HepG2 (cell line): ENCODE measurements around the gene KIAA1614. TPM values are rescaled to one million over a fixed set of nuclear protein-coding genes. Genes with fewer than 3 reads are reported as not detected.

Source experiments
- ATAC-seq: fragments of 200-7000 bp; cut with Tn5 transposase; 3 replicates; pipeline ENCODE4 v1.9.1; 2020; ENCODE audit warnings: mild to moderate bottlenecking, moderate library complexity
- BruUV-seq: library from RNA; stranded (reverse); fragments of 400-500 nt; replicated peaks from 2 replicates; lab custom pipeline; 2021; lab: Mats Ljungman, UMichigan
- CTCF ChIA-PET: fragments of 300-600 bp; formaldehyde crosslinking; extraction: SDS; loops from one replicate; lab custom pipeline; 2021; ENCODE audit warnings: low total read pairs, inconsistent platforms, low intra/inter-chr PET ratio; lab: Yijun Ruan, JAX
- POLR2A ChIA-PET: fragments of 350-600 bp; sonication (Branson Sonifier 250); formaldehyde crosslinking; loops from one replicate; lab custom pipeline; 2020; ENCODE audit warnings: antibody characterized with exemption, inconsistent platforms; lab: Yijun Ruan, JAX
- DNase-seq: peaks from one replicate; pipeline ENCODE4 v3.0.0-alpha.2; 2015; ENCODE audit warnings: low spot score
- FAIRE-seq: peaks from 3 replicates; lab custom pipeline; 2011; peaks lifted over from hg19 to GRCh38; lab: Jason Lieb, UNC
- H2AFZ ChIP-seq: one replicate; pipeline ENCODE4 v1.6.1; 2011; ENCODE audit warnings: low read length, inconsistent platforms
- H3K27ac ChIP-seq: fragments of 300-600 bp; 3 replicates; pipeline ENCODE4 v1.8.0; 2011; ENCODE audit warnings: mixed run types, mild to moderate bottlenecking, mixed read lengths, low read length, inconsistent platforms; ENCODE audit not compliant: insufficient read depth; ENCODE audit errors: extremely low read length
- H3K27me3 ChIP-seq, 2 experiments: fragments of 200-600 bp in 1 of 2; 2 replicates in 1 of 2; 3 replicates in 1 of 2; pipeline versions ENCODE4 v1.6.0 to v1.8.0; 2011; ENCODE audit warnings: low read length in 2 of 2, mild to moderate bottlenecking in 2 of 2, moderate library complexity in 2 of 2, inconsistent platforms in 1 of 2; ENCODE audit not compliant: insufficient read depth in 2 of 2, control insufficient read depth in 1 of 2
- H3K36me3 ChIP-seq, 2 experiments: fragments of 200-600 bp in 1 of 2; replicated peaks in 1 of 2; 2 replicates in 1 of 2; 3 replicates in 1 of 2; pipeline versions ENCODE4 v1.5.1 to v1.8.0; 2011; ENCODE audit warnings: low read length in 2 of 2, inconsistent platforms in 1 of 2; ENCODE audit not compliant: insufficient read depth in 2 of 2, control insufficient read depth in 1 of 2
- H3K4me1 ChIP-seq: 2 replicates; pipeline ENCODE4 v1.5.1; 2012; ENCODE audit warnings: low read length, inconsistent platforms; ENCODE audit not compliant: insufficient read depth
- H3K4me2 ChIP-seq: 2 replicates; pipeline ENCODE4 v1.6.0; 2011; ENCODE audit warnings: low read depth, low read length, inconsistent platforms
- H3K4me3 ChIP-seq, 3 experiments: fragments of 200-600 bp in 1 of 3; sonication (generic), shearing (Covaris generic) in 1 of 3; replicated peaks in 1 of 3; 2 replicates each; pipeline ENCODE4 v1.5.1; 2011 to 2016; ENCODE audit warnings: low read length in 3 of 3, inconsistent platforms in 2 of 3, low read depth in 2 of 3, mild to moderate bottlenecking in 2 of 3, control low read depth in 1 of 3, mixed read lengths in 1 of 3; ENCODE audit not compliant: insufficient read depth in 1 of 3
- H3K79me2 ChIP-seq: one replicate; pipeline ENCODE4 v1.6.1; 2011; ENCODE audit warnings: low read length, inconsistent platforms; ENCODE audit not compliant: insufficient read depth
- H3K9ac ChIP-seq: 2 replicates; pipeline ENCODE4 v1.6.0; 2011; ENCODE audit warnings: mild to moderate bottlenecking, low read depth, low read length, inconsistent platforms; ENCODE audit not compliant: insufficient read depth
- H3K9me3 ChIP-seq: 2 replicates; pipeline ENCODE4 v1.5.1; 2012; ENCODE audit warnings: mild to moderate bottlenecking, low read length
- H4K20me1 ChIP-seq: 2 replicates; pipeline ENCODE4 v1.6.0; 2011; ENCODE audit warnings: inconsistent platforms, mild to moderate bottlenecking, low read length, moderate library complexity; ENCODE audit not compliant: insufficient read depth
- CEBPG ChIP-seq: IDR thresholded peaks from 2 replicates; pipeline ENCODE4 v1.6.1; 2016
- CHD4 ChIP-seq: fragments of 200-600 bp; sonication (generic); IDR thresholded peaks from 2 replicates; pipeline ENCODE4 v1.7.0; 2017; ENCODE audit warnings: mild to moderate bottlenecking, low read length, borderline replicate concordance
- GATA4 ChIP-seq: sonication (generic); IDR thresholded peaks from 2 replicates; pipeline ENCODE4 v1.6.1; 2016; ENCODE audit warnings: antibody characterized with exemption, low read depth, borderline replicate concordance
- GLMP ChIP-seq: sonication (generic); formaldehyde crosslinking; IDR thresholded peaks from 2 replicates; pipeline ENCODE4 v1.9.0; 2021; ENCODE audit warnings: missing genetic modification reagents, mild to moderate bottlenecking, borderline replicate concordance
- HOXA5 ChIP-seq: sonication (generic); formaldehyde crosslinking; IDR thresholded peaks from 2 replicates; pipeline ENCODE4 v1.4.0; 2020; ENCODE audit warnings: missing genetic modification reagents
- KLF6 ChIP-seq: IDR thresholded peaks from 2 replicates; pipeline ENCODE4 v1.8.0; 2016; ENCODE audit warnings: missing biosample characterization, missing genetic modification reagents
- REXO4 ChIP-seq: sonication (generic); formaldehyde crosslinking; IDR thresholded peaks from 2 replicates; pipeline ENCODE4 v1.8.0; 2022; ENCODE audit warnings: missing genetic modification reagents, mild to moderate bottlenecking, borderline replicate concordance
- RNF2 ChIP-seq: fragments of 450-650 bp; conservative IDR thresholded peaks from 2 replicates; pipeline ENCODE4 v1.6.1; 2016; ENCODE audit warnings: low read depth
- SP4 ChIP-seq: sonication (generic); formaldehyde crosslinking; IDR thresholded peaks from 2 replicates; pipeline ENCODE4 v1.8.1; 2023; ENCODE audit warnings: mild to moderate bottlenecking, missing genetic modification reagents
- TMF1 ChIP-seq: sonication (generic); formaldehyde crosslinking; IDR thresholded peaks from 2 replicates; pipeline ENCODE4 v1.8.1; 2022; ENCODE audit warnings: low read depth, missing genetic modification reagents
- ZBTB3 ChIP-seq: sonication (generic); formaldehyde crosslinking; IDR thresholded peaks from 2 replicates; pipeline ENCODE4 v1.4.0; 2020; ENCODE audit warnings: low read depth, mild to moderate bottlenecking, moderate library complexity, missing genetic modification reagents, borderline replicate concordance
- ZFP90 ChIP-seq: sonication (generic); formaldehyde crosslinking; IDR thresholded peaks from 2 replicates; pipeline ENCODE4 v1.8.0; 2022; ENCODE audit warnings: missing genetic modification reagents, mild to moderate bottlenecking, inconsistent platforms, borderline replicate concordance
- ZNF17 ChIP-seq: sonication (generic); formaldehyde crosslinking; IDR thresholded peaks from 2 replicates; pipeline ENCODE4 v1.5.0; 2020; ENCODE audit warnings: mild to moderate bottlenecking, missing genetic modification reagents
- ZNF30 ChIP-seq: sonication (generic); formaldehyde crosslinking; IDR thresholded peaks from 2 replicates; pipeline ENCODE4 v1.5.0; 2020; ENCODE audit warnings: mild to moderate bottlenecking, missing genetic modification reagents
- ZNF549 ChIP-seq: sonication (generic); formaldehyde crosslinking; IDR thresholded peaks from 2 replicates; pipeline ENCODE4 v1.5.0; 2020; ENCODE audit warnings: missing genetic modification reagents
- ZSCAN29 ChIP-seq: sonication (generic); formaldehyde crosslinking; conservative IDR thresholded peaks from 2 replicates; pipeline ENCODE4 v1.4.0; 2020; ENCODE audit warnings: mild to moderate bottlenecking, missing genetic modification reagents
- ZXDC ChIP-seq: sonication (generic); formaldehyde crosslinking; IDR thresholded peaks from 2 replicates; pipeline ENCODE4 v1.5.0; 2020; ENCODE audit warnings: mild to moderate bottlenecking, missing genetic modification reagents
- WGBS: methylation state at CpG from one replicate; pipeline ENCODE4 v1.1.6; 2017; ENCODE audit warnings: low lambda C conversion rate; 5-methylcytosine and 5-hydroxymethylcytosine counted together
- in situ Hi-C: cut with HindIII; loops from 2 replicates; pipeline ENCODE4 v1.10.0; 2017; ENCODE audit warnings: low pct_unique_long_range_greater_than_20kb; ENCODE audit not compliant: extremely low pct_ligation_motif_present
- intact Hi-C: fragments of 100-400 bp; cut with micrococcal nuclease; formaldehyde crosslinking; loops from one replicate; pipeline ENCODE4 v1.10.0; 2022; ENCODE audit not compliant: unreplicated experiment
- polyA plus RNA-seq, 8 experiments: library from polyadenylated mRNA; depleted of rRNA in 3 of 8; stranded (reverse) in 7 of 8; unstranded in 1 of 8; fragments of >200 nt; fragmentation: Illumina TruSeq in 4 of 8; extraction: Trizol in 4 of 8; gene quantifications; 2 replicates each; pipeline versions ENCODE4 v1.2.1 to v1.2.3, GENCODE V29; 2011 to 2016; ENCODE audit warnings: low read depth in 4 of 8, missing spikeins in 1 of 8, mixed read lengths in 1 of 8; ENCODE audit not compliant: insufficient read depth in 1 of 8
- total RNA-seq, 5 experiments: library from RNA; depleted of rRNA; stranded (reverse); fragments of >200 nt; fragmentation: Illumina TruSeq; extraction: Trizol; gene quantifications; 2 replicates each; pipeline ENCODE4 v1.2.3, GENCODE V29; 2016; ENCODE audit warnings: low read depth in 1 of 5
- TF ChIP-seq, protein P1 (sequence below): sonication (generic); formaldehyde crosslinking; IDR thresholded peaks from 2 replicates; pipeline ENCODE4 v1.5.1; 2020; ENCODE audit warnings: missing genetic modification reagents, mild to moderate bottlenecking, borderline replicate concordance

KIAA1614 gene
- total and polyA plus RNA-seq, 2 of the 13 experiments (the other 11 are each of a cell fraction or from before 2014, with no cell fraction given) = 0.15 to 0.77 TPM

- Histone ChIP-seq H3K9me3 (no peaks in the 10 kb centered on the region), H2AFZ (no peak overlapping the region), H3K36me3 (peaks cover 0 to 42% of the 10 kb centered on the region in 2 experiments), H4K20me1 (no peaks in the 10 kb centered on the region), H3K27me3 (no peaks in the 10 kb centered on the region), H3K27ac (no peak overlapping the region), H3K4me2 (no peak overlapping the region), H3K9ac (no peak overlapping the region), H3K4me3 (no peak overlapping the region), H3K4me1 (peaks cover 12% of the 10 kb centered on the region), H3K79me2 (no peaks in the 10 kb centered on the region)
- TF ChIP-seq ZNF17 (CRISPR knock-in tag) (no peak), KLF6 (CRISPR knock-in tag) (no peak), ZBTB3 (CRISPR knock-in tag) (no peak), ZSCAN29 (CRISPR knock-in tag) (no peak), HOXA5 (CRISPR knock-in tag) (no peak), ZNF549 (CRISPR knock-in tag) (no peak), REXO4 (CRISPR knock-in tag) (no peak), GATA4 (no peak), ZXDC (CRISPR knock-in tag) (no peak), TMF1 (CRISPR knock-in tag) (no peak), CEBPG (CRISPR knock-in tag) (no peak), SP4 (no peak), ZNF30 (CRISPR knock-in tag) (no peak), GLMP (CRISPR knock-in tag) (no peak), RNF2 (no peak), ZFP90 (CRISPR knock-in tag) (no peak), CHD4 (no peak)
- TF ChIP-seq, protein P1, sequence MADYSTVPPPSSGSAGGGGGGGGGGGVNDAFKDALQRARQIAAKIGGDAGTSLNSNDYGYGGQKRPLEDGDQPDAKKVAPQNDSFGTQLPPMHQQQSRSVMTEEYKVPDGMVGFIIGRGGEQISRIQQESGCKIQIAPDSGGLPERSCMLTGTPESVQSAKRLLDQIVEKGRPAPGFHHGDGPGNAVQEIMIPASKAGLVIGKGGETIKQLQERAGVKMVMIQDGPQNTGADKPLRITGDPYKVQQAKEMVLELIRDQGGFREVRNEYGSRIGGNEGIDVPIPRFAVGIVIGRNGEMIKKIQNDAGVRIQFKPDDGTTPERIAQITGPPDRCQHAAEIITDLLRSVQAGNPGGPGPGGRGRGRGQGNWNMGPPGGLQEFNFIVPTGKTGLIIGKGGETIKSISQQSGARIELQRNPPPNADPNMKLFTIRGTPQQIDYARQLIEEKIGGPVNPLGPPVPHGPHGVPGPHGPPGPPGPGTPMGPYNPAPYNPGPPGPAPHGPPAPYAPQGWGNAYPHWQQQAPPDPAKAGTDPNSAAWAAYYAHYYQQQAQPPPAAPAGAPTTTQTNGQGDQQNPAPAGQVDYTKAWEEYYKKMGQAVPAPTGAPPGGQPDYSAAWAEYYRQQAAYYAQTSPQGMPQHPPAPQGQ (CRISPR knock-in tag) = no peak
- FAIRE-seq (no peak), ATAC-seq (no peak), DNase-seq (no peak)
- 93% methylated on average over 13 of the region's 15 CpGs for WGBS
- in situ Hi-C loops = no loop called here
- intact Hi-C loops = no loop called here
- POLR2A ChIA-PET = no interaction called here
- CTCF ChIA-PET = no interaction called here
- BruUV-seq = no TSS peak
These were observed 57.8 kb downstream of the KIAA1614 start for GRCh38 chr1:180970333-180971079.
